ENCODE measurements around the gene C18orf63.

The C18orf63 gene

GRCh38 chr18:74315464-74316256 lies at the start of gene C18orf63:
Gene C18orf63 (plus strand): TSS chr18:74315839. CDS start chr18:74317866, 2,027 bp downstream.
- Histone ChIP-seq H3K4me2 (no peak within 1 kb of the TSS), H3K9me3 (peaks cover 58% of the 10 kb centered on the region), H3K36me3 (no peaks in the 10 kb centered on the region), H3K27ac (no peak within 1 kb of the TSS), H4K20me1 (no peaks in the 10 kb centered on the region), H3K27me3 (no peaks in the 10 kb centered on the region), H3K4me3 (no peak within 1 kb of the TSS), H3K9ac (no peak within 1 kb of the TSS), H3K4me1 (no peaks in the 10 kb centered on the region)
- TF ChIP-seq Cebpa-rat (IDR thresholded peaks at IDR 0.05) = no peak

- Histone ChIP-seq H3K36me3 (peaks cover 59% of the 10 kb centered on the region), H3K4me1 (no peaks in the 10 kb centered on the region), H3K27ac (no peak overlapping the region), H3K9ac (no peak overlapping the region), H3K9me3 (no peaks in the 10 kb centered on the region), H3K4me2 (no peak overlapping the region), H3K27me3 (no peaks in the 10 kb centered on the region), H4K20me1 (peaks cover 4% of the 10 kb centered on the region; the same call in 1 of the 2 replicates), H3K4me3 (no peak overlapping the region)
- no peak for TF ChIP-seq Cebpa-rat (IDR thresholded peaks at IDR 0.05)
Measured at GRCh38 chr18:74266161-74266560, 49.5 kb upstream of the C18orf63 start.

- no peak overlapping the region for H3K9ac ChIP-seq
- no peak for TF ChIP-seq Cebpa-rat (IDR thresholded peaks at IDR 0.05)
- no peak overlapping the region for H3K27ac ChIP-seq
- no peaks in the 10 kb centered on the region for H3K4me1 ChIP-seq
- peaks cover 39% of the 10 kb centered on the region for H3K36me3 ChIP-seq
- H3K4me3 ChIP-seq = no peak overlapping the region
- H3K27me3 ChIP-seq = no peaks in the 10 kb centered on the region
- no peak overlapping the region for H3K4me2 ChIP-seq
- H3K9me3 ChIP-seq = no peaks in the 10 kb centered on the region
- H4K20me1 ChIP-seq = peaks cover 4% of the 10 kb centered on the region; the same call in 1 of the 2 replicates
Measured at GRCh38 chr18:74268175-74268574, 47.5 kb upstream of the C18orf63 start.

- Histone ChIP-seq H3K27ac (no peak overlapping the region), H4K20me1 (peaks cover 10% of the 10 kb centered on the region; the same call in 1 of the 2 replicates), H3K9ac (no peak overlapping the region), H3K27me3 (no peaks in the 10 kb centered on the region), H3K4me3 (no peak overlapping the region), H3K9me3 (no peaks in the 10 kb centered on the region), H3K36me3 (peaks cover 37% of the 10 kb centered on the region), H3K4me2 (no peak overlapping the region), H3K4me1 (no peaks in the 10 kb centered on the region)
- TF ChIP-seq Cebpa-rat (IDR thresholded peaks at IDR 0.05) = no peak
Measured at GRCh38 chr18:74268933-74269620, 46.6 kb upstream of the C18orf63 start.

- Histone ChIP-seq H3K36me3 (peaks cover 23% of the 10 kb centered on the region; the same call in 1 of the 2 replicates), H3K4me2 (no peak overlapping the region), H3K27ac (no peak overlapping the region), H3K27me3 (no peaks in the 10 kb centered on the region), H3K4me1 (no peaks in the 10 kb centered on the region), H3K4me3 (no peak overlapping the region), H4K20me1 (peaks cover 10% of the 10 kb centered on the region; the same call in 1 of the 2 replicates), H3K9me3 (no peaks in the 10 kb centered on the region), H3K9ac (no peak overlapping the region)
- TF ChIP-seq Cebpa-rat (IDR thresholded peaks at IDR 0.05) = no peak
Measured at GRCh38 chr18:74271635-74272034, 44.0 kb upstream of the C18orf63 start.

- Histone ChIP-seq H3K27me3 (no peaks in the 10 kb centered on the region), H3K4me3 (no peak overlapping the region), H3K27ac (no peak overlapping the region), H3K4me1 (no peaks in the 10 kb centered on the region), H3K9me3 (no peaks in the 10 kb centered on the region), H4K20me1 (peaks cover 19% of the 10 kb centered on the region; the same call in 1 of the 2 replicates), H3K9ac (no peak overlapping the region), H3K36me3 (peaks cover 24% of the 10 kb centered on the region), H3K4me2 (no peak overlapping the region)
- no peak for TF ChIP-seq Cebpa-rat (IDR thresholded peaks at IDR 0.05)
Measured at GRCh38 chr18:74273394-74273793, 42.2 kb upstream of the C18orf63 start.

GRCh38 chr18:74274700-74275099 lies 40.9 kb upstream of the C18orf63 start:
- no peak overlapping the region for H3K4me3 ChIP-seq
- H4K20me1 ChIP-seq = peaks cover 17% of the 10 kb centered on the region; the same call in 1 of the 2 replicates
- no peak overlapping the region for H3K9ac ChIP-seq
- H3K4me2 ChIP-seq = no peak overlapping the region
- peaks cover 23% of the 10 kb centered on the region for H3K36me3 ChIP-seq
- no peaks in the 10 kb centered on the region for H3K9me3 ChIP-seq
- H3K27ac ChIP-seq = no peak overlapping the region
- no peaks in the 10 kb centered on the region for H3K4me1 ChIP-seq
- H3K27me3 ChIP-seq = no peaks in the 10 kb centered on the region
- no peak for TF ChIP-seq Cebpa-rat (IDR thresholded peaks at IDR 0.05)

GRCh38 chr18:74275736-74276135 lies 39.9 kb upstream of the C18orf63 start:
- Histone ChIP-seq H3K4me3 (no peak overlapping the region), H3K27me3 (no peaks in the 10 kb centered on the region), H3K4me1 (no peaks in the 10 kb centered on the region), H3K9me3 (no peaks in the 10 kb centered on the region), H4K20me1 (0 out of 2 replicates have a peak, but pooled peaks cover 17% of the 10 kb centered on the region), H3K4me2 (no peak overlapping the region), H3K36me3 (peaks cover 23% of the 10 kb centered on the region), H3K27ac (no peak overlapping the region), H3K9ac (no peak overlapping the region)
- no peak for TF ChIP-seq Cebpa-rat (IDR thresholded peaks at IDR 0.05)

- Histone ChIP-seq H3K4me3 (no peak overlapping the region), H3K27me3 (no peaks in the 10 kb centered on the region), H3K36me3 (peaks cover 23% of the 10 kb centered on the region), H4K20me1 (0 out of 2 replicates have a peak, but pooled peaks cover 17% of the 10 kb centered on the region), H3K9me3 (no peaks in the 10 kb centered on the region), H3K4me2 (no peak overlapping the region), H3K9ac (no peak overlapping the region), H3K4me1 (peaks cover 6% of the 10 kb centered on the region), H3K27ac (no peak overlapping the region)
- TF ChIP-seq Cebpa-rat (IDR thresholded peaks at IDR 0.05) = no peak
Measured at GRCh38 chr18:74276609-74277008, 39.0 kb upstream of the C18orf63 start.

- TF ChIP-seq Cebpa-rat (IDR thresholded peaks at IDR 0.05) = no peak
- H3K27me3 ChIP-seq = no peaks in the 10 kb centered on the region
- H3K9me3 ChIP-seq = no peaks in the 10 kb centered on the region
- H3K27ac ChIP-seq = no peak overlapping the region
- peaks cover 23% of the 10 kb centered on the region for H3K36me3 ChIP-seq
- H3K4me3 ChIP-seq = no peak overlapping the region
- no peak overlapping the region for H3K9ac ChIP-seq
- H4K20me1 ChIP-seq = 0 out of 2 replicates have a peak, but pooled peaks cover 17% of the 10 kb centered on the region
- no peak overlapping the region for H3K4me2 ChIP-seq
- peaks cover 13% of the 10 kb centered on the region for H3K4me1 ChIP-seq
Measured at GRCh38 chr18:74277296-74277695, 38.3 kb upstream of the C18orf63 start.
